ENCODE results near the gene ITGAX. TPM values are rescaled to one million over a fixed set of nuclear protein-coding genes. Genes with fewer than 3 reads are reported as not detected.
"Not testable (repeated sequence)": the region's sequence is repeated elsewhere in the genome, so short reads cannot be mapped to it uniquely, and the experiment has no call there.

The ITGAX gene
- total and polyA plus RNA-seq, 8 donors = 1.1 to 6.7 (median 4.1) TPM; not detected in 1

- TF ChIP-seq EP300 (IDR thresholded peaks at IDR 0.05) (no peak), POLR2A (IDR thresholded peaks at IDR 0.05) (no peak), CTCF (IDR thresholded peaks at IDR 0.05) (no peak), POLR2AphosphoS5 (IDR thresholded peaks at IDR 0.05) (no peak)
- no peak overlapping the region for H3K27ac ChIP-seq
- H3K4me3 ChIP-seq = no peak overlapping the region
- intact Hi-C loops (cut with DNase I; ENCODE audit: low total_unique reads) = no loop called here
- 73 to 84% (median 83%) methylated on average over 4 of the region's 4 CpGs for WGBS, 5 donors
- H3K27me3 ChIP-seq = peaks cover 0 to 35% (median 0%) of the 10 kb centered on the region in 3 donors
- H3K4me1 ChIP-seq = no peaks in the 10 kb centered on the region
- no peak for DNase-seq
- H3K9me3 ChIP-seq = peaks cover 0 to 5% (median 2%) of the 10 kb centered on the region in 4 donors
- no peaks in the 10 kb centered on the region for H3K36me3 ChIP-seq
Measured at GRCh38 chr16:31413943-31414342, 59.0 kb downstream of the ITGAX start.

- WGBS, 5 donors = 71 to 88% (median 76%) methylated on average over 4 of the region's 4 CpGs
- intact Hi-C loops (cut with DNase I; ENCODE audit: low total_unique reads) = no loop called here
- Histone ChIP-seq H3K4me3 (no peak overlapping the region), H3K9me3 (peaks cover 0 to 5% (median 2%) of the 10 kb centered on the region in 4 donors), H3K27me3 (peaks cover 0 to 33% (median 0%) of the 10 kb centered on the region in 3 donors), H3K36me3 (no peaks in the 10 kb centered on the region), H3K4me1 (no peaks in the 10 kb centered on the region), H3K27ac (no peak overlapping the region)
- TF ChIP-seq EP300 (IDR thresholded peaks at IDR 0.05) (no peak), POLR2A (IDR thresholded peaks at IDR 0.05) (no peak), POLR2AphosphoS5 (IDR thresholded peaks at IDR 0.05) (no peak), CTCF (IDR thresholded peaks at IDR 0.05) (no peak)
- DNase-seq = no peak
Measured at GRCh38 chr16:31414706-31415105, 59.7 kb downstream of the ITGAX start.

- intact Hi-C loops (cut with DNase I; ENCODE audit: low total_unique reads) = no loop called here
- H3K4me3 ChIP-seq = no peak overlapping the region
- 71 to 84% (median 78%) methylated on average over 11 of the region's 11 CpGs for WGBS, 5 donors
- no peaks in the 10 kb centered on the region for H3K36me3 ChIP-seq
- no peak for DNase-seq
- no peaks in the 10 kb centered on the region for H3K4me1 ChIP-seq
- no peak overlapping the region for H3K27ac ChIP-seq
- H3K27me3 ChIP-seq = peaks cover 0 to 19% (median 2%) of the 10 kb centered on the region in 3 donors
- no peak for TF ChIP-seq POLR2A (IDR thresholded peaks at IDR 0.05)
- peaks cover 0 to 5% (median 2%) of the 10 kb centered on the region in 4 donors for H3K9me3 ChIP-seq
Measured at GRCh38 chr16:31416371-31416770, 61.4 kb downstream of the ITGAX start.

- DNase-seq; H3K4me3 ChIP-seq; H3K4me1 ChIP-seq; H3K9me3 ChIP-seq; intact Hi-C loops (cut with DNase I; ENCODE audit: low total_unique reads); H3K27ac ChIP-seq; H3K36me3 ChIP-seq: not testable (repeated sequence)
- peaks cover 0 to 25% (median 2%) of the 10 kb centered on the region in 3 donors for H3K27me3 ChIP-seq
- 70 to 90% (median 80%) methylated on average over 2 of the region's 2 CpGs for WGBS, 5 donors
Measured at GRCh38 chr16:31417036-31417435, 62.1 kb downstream of the ITGAX start.

GRCh38 chr16:31417916-31418315 lies 62.9 kb downstream of the ITGAX start:
- H3K36me3 ChIP-seq = no peaks in the 10 kb centered on the region
- intact Hi-C loops (cut with DNase I; ENCODE audit: low total_unique reads) = no loop called here
- H3K27ac ChIP-seq = no peak overlapping the region
- H3K4me3 ChIP-seq = no peak overlapping the region
- H3K9me3 ChIP-seq = peaks cover 0 to 5% (median 2%) of the 10 kb centered on the region in 4 donors
- no peaks in the 10 kb centered on the region for H3K4me1 ChIP-seq
- no peak for TF ChIP-seq POLR2AphosphoS5 (IDR thresholded peaks at IDR 0.05)
- TF ChIP-seq CTCF (IDR thresholded peaks at IDR 0.05) = no peak
- TF ChIP-seq POLR2A (IDR thresholded peaks at IDR 0.05) = no peak
- TF ChIP-seq EP300 (IDR thresholded peaks at IDR 0.05) = no peak
- H3K27me3 ChIP-seq = peaks cover 0 to 33% (median 2%) of the 10 kb centered on the region in 3 donors
- DNase-seq = no peak
- 88 to 93% (median 91%) methylated on average over 5 of the region's 5 CpGs for WGBS, 5 donors

Data from stomach (tissue), 9 donors.